GM12878 (cell line): Measurements from ENCODE around the gene B4GALNT2. TPM values are rescaled to one million over a fixed set of nuclear protein-coding genes. Genes with fewer than 3 reads are reported as not detected.

Source experiments
- ATF2 ChIP-seq: IDR thresholded peaks from 2 replicates; pipeline ENCODE4 v1.6.1; 2012; ENCODE audit warnings: low read length, inconsistent platforms
- BACH1 ChIP-seq: fragments of 450-650 bp; IDR thresholded peaks from 2 replicates; pipeline ENCODE4 v1.6.1; 2017; ENCODE audit warnings: mild to moderate bottlenecking, borderline replicate concordance
- FOXK2 ChIP-seq: fragments of 450-650 bp; IDR thresholded peaks from 2 replicates; pipeline ENCODE4 v1.6.1; 2017; ENCODE audit warnings: mild to moderate bottlenecking, moderate library complexity
- IKZF2 ChIP-seq, 2 experiments: fragments of 450-650 bp; IDR thresholded peaks; 2 replicates each; pipeline ENCODE4 v1.6.1; 2017; ENCODE audit warnings: mild to moderate bottlenecking in 2 of 2, moderate library complexity in 2 of 2
- NFYB ChIP-seq: IDR thresholded peaks from 2 replicates; pipeline ENCODE4 v1.6.1; 2011; ENCODE audit warnings: low read depth, mild to moderate bottlenecking, low read length, improper control_type of control experiment, moderate library complexity; ENCODE audit not compliant: insufficient read depth
- NR2C1 ChIP-seq: fragments of 450-650 bp; IDR thresholded peaks from 2 replicates; pipeline ENCODE4 v1.6.1; 2017; ENCODE audit warnings: antibody characterized with exemption, mild to moderate bottlenecking, moderate library complexity
- POLR2AphosphoS2 ChIP-seq: IDR thresholded peaks from 2 replicates; pipeline ENCODE4 v1.6.1; 2011; ENCODE audit warnings: low read depth, mild to moderate bottlenecking, low read length, improper control_type of control experiment, moderate library complexity
- RUNX3 ChIP-seq: IDR thresholded peaks from 2 replicates; pipeline ENCODE4 v1.6.1; 2012; ENCODE audit warnings: low read length, inconsistent platforms
- SIX5 ChIP-seq: IDR thresholded peaks from 2 replicates; pipeline ENCODE4 v1.6.1; 2011; ENCODE audit warnings: mild to moderate bottlenecking, low read depth, low read length, moderate library complexity; ENCODE audit not compliant: severe bottlenecking
- TCF3 ChIP-seq: IDR thresholded peaks from 2 replicates; pipeline ENCODE4 v1.6.1; 2012; ENCODE audit warnings: low read depth, mild to moderate bottlenecking, low read length, borderline replicate concordance; ENCODE audit not compliant: insufficient read depth
- ZBTB11 ChIP-seq: fragments of 450-650 bp; formaldehyde crosslinking; IDR thresholded peaks from 2 replicates; pipeline ENCODE4 v1.5.0; 2022; ENCODE audit warnings: mild to moderate bottlenecking, missing genetic modification characterization
- polyA plus RNA-seq, 11 experiments: library from polyadenylated mRNA; depleted of rRNA in 4 of 11; unstranded in 6 of 11; stranded (reverse) in 5 of 11; fragments of >200 nt; fragmentation: Nextera tagmentation in 4 of 11; fragmentation: Illumina TruSeq in 1 of 11; extraction: Ambion mirVana in 4 of 11; extraction: Trizol in 1 of 11; gene quantifications; 1 replicate in 1 of 11; 2 replicates in 10 of 11; pipeline versions ENCODE4 v1.2.1 to v1.2.3, GENCODE V29; 2011 to 2016; ENCODE audit warnings: inconsistent platforms in 2 of 11, missing spikeins in 2 of 11, low read depth in 1 of 11
- total RNA-seq, 4 experiments: library from RNA; depleted of rRNA in 3 of 4; stranded (reverse); fragments of >200 nt in 3 of 4; fragmentation: Illumina TruSeq in 1 of 4; extraction: Trizol in 1 of 4; gene quantifications; 2 replicates each; pipeline versions ENCODE4 v1.2.1 to v1.2.3, GENCODE V29; 2013 to 2021
- TF ChIP-seq, protein P1 (sequence below): fragments of 450-650 bp; formaldehyde crosslinking; IDR thresholded peaks from 2 replicates; pipeline ENCODE4 v1.4.0; 2022; ENCODE audit warnings: mild to moderate bottlenecking, moderate library complexity
- TF ChIP-seq, protein P2 (sequence below): fragments of 450-650 bp; IDR thresholded peaks from 2 replicates; pipeline ENCODE4 v1.6.1; 2017; ENCODE audit warnings: mild to moderate bottlenecking, moderate library complexity
- TF ChIP-seq, protein P3 (sequence below): fragments of 450-650 bp; IDR thresholded peaks from 2 replicates; pipeline ENCODE4 v1.6.1; 2017; ENCODE audit warnings: borderline replicate concordance

The B4GALNT2 gene
- total and polyA plus RNA-seq, 10 of the 15 experiments (the other 5 are each of a cell fraction or from before 2014, with no cell fraction given): not detected

- TF ChIP-seq, protein P1, sequence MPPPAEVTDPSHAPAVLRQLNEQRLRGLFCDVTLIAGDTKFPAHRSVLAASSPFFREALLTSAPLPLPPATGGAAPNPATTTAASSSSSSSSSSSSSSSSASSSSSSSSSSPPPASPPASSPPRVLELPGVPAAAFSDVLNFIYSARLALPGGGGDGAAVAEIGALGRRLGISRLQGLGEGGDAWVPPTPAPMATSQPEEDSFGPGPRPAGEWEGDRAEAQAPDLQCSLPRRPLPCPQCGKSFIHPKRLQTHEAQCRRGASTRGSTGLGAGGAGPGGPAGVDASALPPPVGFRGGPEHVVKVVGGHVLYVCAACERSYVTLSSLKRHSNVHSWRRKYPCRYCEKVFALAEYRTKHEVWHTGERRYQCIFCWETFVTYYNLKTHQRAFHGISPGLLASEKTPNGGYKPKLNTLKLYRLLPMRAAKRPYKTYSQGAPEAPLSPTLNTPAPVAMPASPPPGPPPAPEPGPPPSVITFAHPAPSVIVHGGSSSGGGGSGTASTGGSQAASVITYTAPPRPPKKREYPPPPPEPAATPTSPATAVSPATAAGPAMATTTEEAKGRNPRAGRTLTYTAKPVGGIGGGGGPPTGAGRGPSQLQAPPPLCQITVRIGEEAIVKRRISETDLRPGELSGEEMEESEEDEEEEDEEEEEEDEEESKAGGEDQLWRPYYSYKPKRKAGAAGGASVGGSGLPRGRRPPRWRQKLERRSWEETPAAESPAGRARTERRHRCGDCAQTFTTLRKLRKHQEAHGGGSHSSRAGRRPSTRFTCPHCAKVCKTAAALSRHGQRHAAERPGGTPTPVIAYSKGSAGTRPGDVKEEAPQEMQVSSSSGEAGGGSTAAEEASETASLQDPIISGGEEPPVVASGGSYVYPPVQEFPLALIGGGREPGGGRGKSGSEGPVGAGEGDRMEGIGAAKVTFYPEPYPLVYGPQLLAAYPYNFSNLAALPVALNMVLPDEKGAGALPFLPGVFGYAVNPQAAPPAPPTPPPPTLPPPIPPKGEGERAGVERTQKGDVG: no peak
- peak; percentile 39; the same call in 1 of the 2 replicates for TF ChIP-seq BACH1
- no peak for TF ChIP-seq NFYB
- TF ChIP-seq POLR2AphosphoS2: peak; percentile 65; the same call in 1 of the 2 replicates
- TF ChIP-seq SIX5: no peak
- TF ChIP-seq FOXK2: peak; percentile 26; the same call in 1 of the 2 replicates
- no peak for TF ChIP-seq NR2C1
- TF ChIP-seq ATF2: no peak
- TF ChIP-seq, protein P2, sequence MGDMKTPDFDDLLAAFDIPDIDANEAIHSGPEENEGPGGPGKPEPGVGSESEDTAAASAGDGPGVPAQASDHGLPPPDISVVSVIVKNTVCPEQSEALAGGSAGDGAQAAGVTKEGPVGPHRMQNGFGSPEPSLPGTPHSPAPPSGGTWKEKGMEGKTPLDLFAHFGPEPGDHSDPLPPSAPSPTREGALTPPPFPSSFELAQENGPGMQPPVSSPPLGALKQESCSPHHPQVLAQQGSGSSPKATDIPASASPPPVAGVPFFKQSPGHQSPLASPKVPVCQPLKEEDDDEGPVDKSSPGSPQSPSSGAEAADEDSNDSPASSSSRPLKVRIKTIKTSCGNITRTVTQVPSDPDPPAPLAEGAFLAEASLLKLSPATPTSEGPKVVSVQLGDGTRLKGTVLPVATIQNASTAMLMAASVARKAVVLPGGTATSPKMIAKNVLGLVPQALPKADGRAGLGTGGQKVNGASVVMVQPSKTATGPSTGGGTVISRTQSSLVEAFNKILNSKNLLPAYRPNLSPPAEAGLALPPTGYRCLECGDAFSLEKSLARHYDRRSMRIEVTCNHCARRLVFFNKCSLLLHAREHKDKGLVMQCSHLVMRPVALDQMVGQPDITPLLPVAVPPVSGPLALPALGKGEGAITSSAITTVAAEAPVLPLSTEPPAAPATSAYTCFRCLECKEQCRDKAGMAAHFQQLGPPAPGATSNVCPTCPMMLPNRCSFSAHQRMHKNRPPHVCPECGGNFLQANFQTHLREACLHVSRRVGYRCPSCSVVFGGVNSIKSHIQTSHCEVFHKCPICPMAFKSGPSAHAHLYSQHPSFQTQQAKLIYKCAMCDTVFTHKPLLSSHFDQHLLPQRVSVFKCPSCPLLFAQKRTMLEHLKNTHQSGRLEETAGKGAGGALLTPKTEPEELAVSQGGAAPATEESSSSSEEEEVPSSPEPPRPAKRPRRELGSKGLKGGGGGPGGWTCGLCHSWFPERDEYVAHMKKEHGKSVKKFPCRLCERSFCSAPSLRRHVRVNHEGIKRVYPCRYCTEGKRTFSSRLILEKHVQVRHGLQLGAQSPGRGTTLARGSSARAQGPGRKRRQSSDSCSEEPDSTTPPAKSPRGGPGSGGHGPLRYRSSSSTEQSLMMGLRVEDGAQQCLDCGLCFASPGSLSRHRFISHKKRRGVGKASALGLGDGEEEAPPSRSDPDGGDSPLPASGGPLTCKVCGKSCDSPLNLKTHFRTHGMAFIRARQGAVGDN: peak; percentile 93
- no peak for TF ChIP-seq TCF3
- peak; percentile 48 for TF ChIP-seq RUNX3
- no peak for TF ChIP-seq ZBTB11 (CRISPR knock-in tag)
- TF ChIP-seq, protein P3, sequence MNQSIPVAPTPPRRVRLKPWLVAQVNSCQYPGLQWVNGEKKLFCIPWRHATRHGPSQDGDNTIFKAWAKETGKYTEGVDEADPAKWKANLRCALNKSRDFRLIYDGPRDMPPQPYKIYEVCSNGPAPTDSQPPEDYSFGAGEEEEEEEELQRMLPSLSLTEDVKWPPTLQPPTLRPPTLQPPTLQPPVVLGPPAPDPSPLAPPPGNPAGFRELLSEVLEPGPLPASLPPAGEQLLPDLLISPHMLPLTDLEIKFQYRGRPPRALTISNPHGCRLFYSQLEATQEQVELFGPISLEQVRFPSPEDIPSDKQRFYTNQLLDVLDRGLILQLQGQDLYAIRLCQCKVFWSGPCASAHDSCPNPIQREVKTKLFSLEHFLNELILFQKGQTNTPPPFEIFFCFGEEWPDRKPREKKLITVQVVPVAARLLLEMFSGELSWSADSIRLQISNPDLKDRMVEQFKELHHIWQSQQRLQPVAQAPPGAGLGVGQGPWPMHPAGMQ: no peak
- TF ChIP-seq IKZF2 (IDR thresholded peaks at IDR 0.05): peak; percentile 44 to 53; a peak in 2 of 4 replicates
These were observed 82.2 kb downstream of the B4GALNT2 start (continued) for GRCh38 chr17:49214676-49215360.
